ENCODE results near the gene GCG. TPM values are rescaled to one million over a fixed set of nuclear protein-coding genes. Genes with fewer than 3 reads are reported as not detected.

Gene GCG
- total RNA-seq, 1 donor from 2014 or later = not detected

GRCh38 chr2:162103443-162104009 is 48.5 kb downstream of the GCG start:
- DNase-seq (ENCODE audit: low read depth in 2 of 2) = peak; percentile 47 to 62

GRCh38 chr2:162100579-162100978 is 51.5 kb downstream of the GCG start:
- no peak for DNase-seq (ENCODE audit: low read depth in 2 of 2)

GRCh38 chr2:162099836-162100235 is 52.2 kb downstream of the GCG start:
- DNase-seq (ENCODE audit: low read depth in 2 of 2) = no peak

Other genes starting within 250 kb of the GCG start
- 49.5 and 79.6 TPM in 2 replicates for gene DPP4, start 78.0 kb downstream of the GCG start, total RNA-seq
- gene FAP, start 91.2 kb upstream of the GCG start, total RNA-seq = under 0.01 and 0.20 TPM in 2 replicates
- 4.1 and 6.3 TPM in 2 replicates for gene IFIH1, start 166.4 kb upstream of the GCG start, total RNA-seq
- gene GCA, start 191.9 kb upstream of the GCG start, total RNA-seq = 2.2 and 5.4 TPM in 2 replicates